Stimulated activated naive CD8-positive, alpha-beta T cell treated with anti-CD3 and anti-CD28 coated beads, Interleukin-15, Interleukin-2, amounts not matched to agents 100 ng/mL and 50 ng/mL, for 24 hours (primary cell): ENCODE measurements around the gene RPS14.
A peak's percentile ranks its signal among the peaks of the same experiment; 100 is the strongest.
"Not testable (repeated sequence)": the region's sequence is repeated elsewhere in the genome, so short reads cannot be mapped to it uniquely, and the experiment has no call there.

Experiments
- H3K27ac Mint-ChIP-seq: one replicate; pipeline ENCODE4 v1.8.0; 2021; ENCODE audit warnings: mild to moderate bottlenecking, mixed read lengths
- H3K27me3 Mint-ChIP-seq: one replicate; pipeline ENCODE4 v1.8.0; 2021; ENCODE audit warnings: mixed read lengths
- H3K36me3 Mint-ChIP-seq: one replicate; pipeline ENCODE4 v1.8.0; 2021; ENCODE audit warnings: low read depth, mixed read lengths
- H3K4me1 Mint-ChIP-seq: one replicate; pipeline ENCODE4 v1.8.0; 2021; ENCODE audit warnings: low read depth, mixed read lengths
- H3K4me3 Mint-ChIP-seq: one replicate; pipeline ENCODE4 v1.8.0; 2021; ENCODE audit warnings: mild to moderate bottlenecking, mixed read lengths
- H3K9me3 Mint-ChIP-seq: one replicate; pipeline ENCODE4 v1.8.0; 2021; ENCODE audit warnings: mixed read lengths

The RPS14 gene

DNA sequence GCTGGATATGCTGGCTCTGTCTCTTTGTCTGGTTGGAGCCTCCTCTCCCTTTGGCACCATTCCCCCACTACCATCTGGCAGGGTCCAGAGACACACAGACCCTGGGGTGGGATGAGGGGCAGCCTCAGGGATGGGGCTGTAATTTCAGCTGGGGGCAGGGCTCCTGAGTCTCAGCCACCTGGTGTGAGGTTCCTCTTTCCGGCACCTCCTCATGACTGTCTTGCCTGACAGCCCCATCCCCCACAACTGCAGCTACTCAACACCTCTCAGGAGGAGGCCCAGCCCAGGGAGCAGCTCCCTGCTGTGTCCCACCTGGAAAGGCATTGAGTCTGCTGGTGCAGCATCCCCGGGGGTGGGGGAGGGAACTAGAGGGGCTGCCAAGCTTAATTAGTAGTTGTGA is 11.7 kb upstream of the RPS14 start:
- Mint-ChIP-seq H3K27ac (no peak overlapping the region), H3K9me3 (no peaks in the 10 kb centered on the region), H3K4me1 (peaks cover 35% of the 10 kb centered on the region), H3K36me3 (no peaks in the 10 kb centered on the region), H3K4me3 (no peak overlapping the region), H3K27me3 (no peaks in the 10 kb centered on the region)

DNA sequence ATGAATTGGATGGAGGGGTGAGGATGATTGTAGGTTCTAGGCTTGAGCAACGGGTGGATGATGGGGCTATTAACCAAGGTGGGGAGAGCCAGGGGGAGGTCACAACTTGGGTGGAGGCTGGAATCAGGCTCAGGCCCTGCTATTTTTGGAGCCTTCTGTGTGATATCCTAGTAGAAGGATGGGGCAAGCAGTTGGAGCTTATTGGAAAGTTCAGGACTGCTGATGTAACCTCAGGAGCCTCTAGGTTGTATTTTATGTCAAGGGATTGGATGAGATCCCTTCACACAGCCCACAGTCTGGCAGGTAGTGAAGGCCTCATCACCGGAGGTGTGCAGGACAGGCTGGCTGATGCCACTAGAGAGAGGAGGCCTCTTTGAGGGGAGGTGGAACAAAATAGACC is 11.2 kb upstream of the RPS14 start:
- H3K36me3 Mint-ChIP-seq, result no peaks in the 10 kb centered on the region
- peak overlapping the region; percentile 28 for H3K27ac Mint-ChIP-seq
- H3K4me1 Mint-ChIP-seq, result peaks cover 35% of the 10 kb centered on the region
- no peak overlapping the region for H3K4me3 Mint-ChIP-seq
- H3K9me3 Mint-ChIP-seq, result no peaks in the 10 kb centered on the region
- no peaks in the 10 kb centered on the region for H3K27me3 Mint-ChIP-seq

DNA sequence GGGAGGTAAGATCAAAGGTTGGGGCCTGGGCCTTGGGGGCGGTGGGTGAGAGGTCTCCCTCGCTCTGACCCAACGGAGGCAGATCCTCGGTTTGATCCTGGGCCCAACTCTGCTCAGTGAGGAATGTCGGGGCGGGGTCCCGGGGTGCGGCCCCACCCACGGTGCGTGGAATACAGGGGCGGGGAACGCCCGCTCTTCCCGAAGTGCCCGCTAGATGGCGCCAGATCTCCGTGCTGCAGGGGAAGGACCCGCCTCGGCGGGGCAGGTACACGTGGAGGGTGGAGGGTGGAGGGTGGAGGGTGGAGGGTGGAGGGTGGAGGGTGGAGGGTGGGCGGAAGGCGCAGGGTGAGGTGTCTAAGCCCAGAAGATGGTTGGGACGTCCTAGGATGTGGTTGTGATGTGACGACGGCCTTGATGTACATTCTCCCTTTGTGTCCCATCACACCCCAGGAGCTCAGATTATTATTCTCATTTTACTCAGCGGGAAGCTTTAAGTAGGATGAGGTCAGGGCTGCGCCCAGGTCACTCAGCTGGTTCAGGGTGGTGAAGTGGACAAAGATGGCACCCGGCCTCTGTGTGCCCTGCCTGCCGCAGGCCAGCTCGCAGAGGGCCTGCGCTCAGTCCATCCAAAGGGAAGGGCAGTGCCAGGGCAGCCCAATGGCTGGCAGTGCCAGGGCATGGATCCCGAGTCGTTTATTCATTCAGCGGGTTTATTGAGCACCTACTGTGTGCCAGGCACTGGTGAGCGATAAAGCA is 9.4 kb upstream of the RPS14 start:
- Mint-ChIP-seq H3K4me1 (peaks cover 35% of the 10 kb centered on the region), H3K27ac (peak overlapping the region; percentile 32), H3K27me3 (no peaks in the 10 kb centered on the region), H3K4me3 (peak overlapping the region; percentile 61), H3K9me3 (no peaks in the 10 kb centered on the region), H3K36me3 (no peaks in the 10 kb centered on the region)

DNA sequence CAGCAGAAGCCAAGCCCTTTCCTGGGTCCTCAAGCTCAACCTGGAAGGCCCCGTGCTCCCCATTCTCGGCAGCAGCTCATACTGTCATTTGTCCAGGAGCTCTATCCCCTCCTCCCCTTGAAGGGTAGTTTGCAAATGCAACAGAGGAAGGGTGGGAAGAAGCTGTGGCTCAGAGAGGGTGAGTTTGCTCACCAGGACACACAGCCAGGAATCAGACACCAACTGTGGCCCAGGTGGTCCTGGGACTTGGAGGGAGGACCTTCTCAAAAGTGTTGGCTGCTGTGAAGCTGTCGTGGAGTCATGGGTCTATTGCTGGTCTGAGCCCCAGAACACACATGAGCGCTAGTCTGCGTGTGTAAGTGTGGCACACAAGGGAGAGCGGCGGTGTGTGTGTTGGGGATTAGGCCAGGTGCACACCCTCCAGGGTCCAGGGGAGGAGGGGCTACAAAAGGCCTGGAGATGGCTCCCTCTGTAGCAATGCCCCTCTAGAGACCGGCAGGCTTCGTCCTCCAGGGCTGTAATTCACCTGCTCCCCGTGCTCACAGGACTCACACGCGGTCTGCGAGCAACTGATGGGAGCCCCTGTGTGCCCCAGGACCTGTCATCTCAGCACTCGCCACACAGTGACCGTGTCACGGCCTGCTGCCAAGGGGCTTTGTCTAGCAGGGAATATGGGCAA is 8.2 kb upstream of the RPS14 start:
- H3K27ac Mint-ChIP-seq, result peak overlapping the region; percentile 86
- H3K27me3 Mint-ChIP-seq, result no peaks in the 10 kb centered on the region
- no peaks in the 10 kb centered on the region for H3K36me3 Mint-ChIP-seq
- no peaks in the 10 kb centered on the region for H3K9me3 Mint-ChIP-seq
- no peak overlapping the region for H3K4me3 Mint-ChIP-seq
- H3K4me1 Mint-ChIP-seq, result peaks cover 35% of the 10 kb centered on the region

DNA sequence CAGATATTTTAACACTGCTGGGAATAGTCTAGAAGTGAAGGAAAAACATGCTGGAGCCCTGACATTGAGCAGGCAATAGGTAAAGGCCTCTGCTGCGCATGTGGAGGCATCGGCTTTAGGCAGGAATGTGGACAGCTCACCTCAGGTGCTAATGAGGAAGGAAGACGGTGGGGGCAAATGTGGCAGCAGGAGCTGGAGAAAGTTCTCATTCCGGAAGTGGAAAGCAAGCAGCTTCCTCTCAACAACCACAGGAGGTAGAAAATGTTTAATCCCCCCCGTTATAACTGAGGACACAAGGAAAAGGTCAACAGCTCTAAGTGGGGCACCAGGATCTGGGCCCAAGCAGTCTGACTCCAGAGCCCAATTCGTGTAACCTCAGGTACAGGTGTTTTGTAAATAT is 7.6 kb upstream of the RPS14 start:
- Mint-ChIP-seq H3K9me3 (no peaks in the 10 kb centered on the region), H3K27me3 (no peaks in the 10 kb centered on the region), H3K4me3 (peak overlapping the region; percentile 14), H3K27ac (peak overlapping the region; percentile 86), H3K4me1 (peaks cover 35% of the 10 kb centered on the region), H3K36me3 (no peaks in the 10 kb centered on the region)

DNA sequence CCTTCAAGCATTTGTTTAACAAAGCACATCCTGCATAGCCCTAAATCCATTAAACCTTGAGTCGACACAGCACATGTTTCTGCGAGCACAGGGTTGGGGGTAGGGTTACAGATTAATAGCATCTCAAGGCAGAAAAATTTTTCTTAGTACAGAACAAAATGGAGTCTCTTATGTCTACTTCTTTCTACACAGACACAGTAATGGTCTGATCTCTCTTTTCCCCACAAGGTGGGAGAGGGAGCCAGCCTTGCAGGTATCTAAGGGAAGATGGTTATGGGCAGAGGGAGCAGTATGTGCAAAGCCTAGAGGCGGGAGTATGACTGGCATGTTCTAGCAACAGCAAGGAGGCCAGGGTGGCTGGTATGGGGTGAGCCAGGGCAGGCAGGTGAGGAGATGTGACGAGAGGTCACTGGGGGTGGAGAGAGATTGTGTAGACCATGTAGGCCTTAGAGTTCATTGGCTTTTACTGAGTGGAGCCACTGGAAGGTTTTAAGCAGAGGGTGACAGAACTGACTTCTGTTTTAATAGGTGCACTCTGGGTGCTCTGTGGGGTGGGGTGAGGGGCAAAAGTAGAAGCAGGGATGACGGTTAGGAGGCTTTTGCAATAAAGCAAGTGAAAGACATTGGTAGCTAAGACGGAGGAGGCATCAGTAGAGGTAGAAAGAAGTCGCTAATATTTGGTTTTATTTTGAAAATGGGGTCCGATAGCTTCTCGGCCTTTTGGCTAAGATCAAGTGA is 5.1 kb upstream of the RPS14 start:
- no peaks in the 10 kb centered on the region for H3K9me3 Mint-ChIP-seq
- H3K4me1 Mint-ChIP-seq, result peaks cover 30% of the 10 kb centered on the region
- H3K36me3 Mint-ChIP-seq, result no peaks in the 10 kb centered on the region
- H3K4me3 Mint-ChIP-seq, result no peak overlapping the region
- H3K27ac Mint-ChIP-seq, result no peak overlapping the region
- H3K27me3 Mint-ChIP-seq, result no peaks in the 10 kb centered on the region

DNA sequence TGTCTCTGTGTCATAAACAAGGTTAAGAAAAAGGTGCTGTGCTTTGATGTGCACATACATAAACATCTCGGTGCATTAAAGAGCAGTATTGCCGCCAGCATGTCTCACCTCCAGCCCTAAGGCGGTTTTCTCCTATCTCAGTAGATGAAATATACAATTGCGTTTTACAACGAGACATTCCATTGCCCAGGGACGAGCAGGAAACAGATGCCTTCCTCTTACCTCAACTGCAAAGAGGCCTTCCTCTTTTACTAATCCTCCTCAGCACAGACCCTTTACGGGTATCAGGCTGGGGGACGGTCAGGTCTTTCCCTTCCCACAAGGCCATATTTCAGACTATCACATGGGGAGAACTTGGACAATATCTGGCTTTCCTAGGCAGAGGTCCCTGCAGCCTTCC is 4.5 kb upstream of the RPS14 start:
- not testable (repeated sequence) for H3K4me3 Mint-ChIP-seq, H3K36me3 Mint-ChIP-seq, H3K27me3 Mint-ChIP-seq, H3K27ac Mint-ChIP-seq, H3K9me3 Mint-ChIP-seq
- H3K4me1 Mint-ChIP-seq, result peaks cover 23% of the 10 kb centered on the region

DNA sequence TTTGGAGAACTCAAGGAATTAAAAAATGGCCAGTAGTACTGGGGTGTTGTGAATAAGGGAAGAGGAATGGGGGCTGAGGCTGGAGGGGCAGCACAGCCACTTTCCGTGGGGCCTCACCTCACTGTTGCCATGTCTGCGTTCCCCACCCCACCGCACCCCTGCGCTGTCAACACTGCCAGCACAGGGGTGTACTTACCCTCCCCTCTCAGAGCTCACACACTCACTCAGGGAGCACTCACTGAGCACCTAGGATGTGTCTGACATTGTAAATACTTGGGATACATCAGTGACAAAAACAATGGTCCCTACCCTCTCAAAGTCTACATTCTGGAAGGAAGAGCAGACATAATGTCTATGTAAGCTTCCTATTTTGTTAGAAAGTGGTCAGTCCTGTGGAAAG is 3.4 kb upstream of the RPS14 start:
- Mint-ChIP-seq H3K4me3 (no peak overlapping the region), H3K4me1 (peaks cover 28% of the 10 kb centered on the region), H3K27ac (no peak overlapping the region), H3K36me3 (peaks cover 17% of the 10 kb centered on the region), H3K27me3 (no peaks in the 10 kb centered on the region), H3K9me3 (no peaks in the 10 kb centered on the region)

DNA sequence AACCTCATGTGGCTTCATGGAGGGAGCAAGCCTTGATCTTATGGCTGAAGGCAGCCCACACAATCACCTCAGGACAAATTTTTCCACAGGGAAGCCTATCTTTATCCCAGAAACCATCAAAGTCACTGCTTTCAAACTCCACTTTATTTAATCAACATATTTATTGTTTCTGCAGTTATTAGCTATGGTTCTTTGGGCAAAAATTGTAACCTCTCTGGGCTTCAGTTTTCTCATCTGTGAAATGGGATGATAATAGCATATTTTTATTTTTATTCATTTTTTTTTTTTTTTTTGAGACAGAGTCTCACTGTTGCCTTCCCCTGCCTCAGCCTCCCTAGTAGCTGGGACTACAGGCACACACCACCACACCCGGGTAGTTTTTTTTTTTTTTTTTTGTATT is 2.1 kb upstream of the RPS14 start:
- Mint-ChIP-seq H3K9me3 (no peaks in the 10 kb centered on the region), H3K27ac (no peak overlapping the region), H3K27me3 (no peaks in the 10 kb centered on the region), H3K36me3 (peaks cover 30% of the 10 kb centered on the region), H3K4me1 (peaks cover 28% of the 10 kb centered on the region), H3K4me3 (no peak overlapping the region)

DNA sequence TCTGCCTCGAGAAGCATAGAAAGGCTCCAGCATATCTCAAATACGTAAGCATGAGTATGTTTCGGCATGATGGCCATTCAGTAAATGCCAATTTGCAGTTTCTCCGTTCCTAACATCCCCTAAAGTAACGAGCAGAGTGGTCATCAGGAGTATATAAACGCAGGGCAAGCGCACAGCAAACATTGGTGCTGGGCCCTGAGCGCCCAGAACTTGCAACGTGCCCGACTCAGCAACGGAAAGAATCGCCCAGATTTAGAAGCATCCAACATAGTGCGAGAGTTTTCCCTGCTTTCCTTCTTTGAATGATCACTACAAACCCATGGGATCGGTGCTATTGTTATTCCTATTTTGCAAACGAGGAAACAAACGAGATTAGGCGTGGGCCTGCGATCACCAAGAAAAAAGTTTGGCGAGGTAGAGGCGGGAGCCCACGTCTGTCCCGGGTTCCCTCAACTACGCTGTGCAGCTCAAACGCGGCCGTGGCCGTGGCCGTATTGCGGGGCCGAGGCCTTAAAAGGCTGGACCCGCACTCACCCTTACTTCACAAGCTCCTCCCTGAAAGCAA is 505 bp downstream of the RPS14 start:
- H3K27ac Mint-ChIP-seq, result peak overlapping the region; percentile 99
- H3K9me3 Mint-ChIP-seq, result no peaks in the 10 kb centered on the region
- peak overlapping the region; percentile 93 for H3K4me3 Mint-ChIP-seq
- no peaks in the 10 kb centered on the region for H3K27me3 Mint-ChIP-seq
- peaks cover 53% of the 10 kb centered on the region for H3K36me3 Mint-ChIP-seq
- peaks cover 44% of the 10 kb centered on the region for H3K4me1 Mint-ChIP-seq

DNA sequence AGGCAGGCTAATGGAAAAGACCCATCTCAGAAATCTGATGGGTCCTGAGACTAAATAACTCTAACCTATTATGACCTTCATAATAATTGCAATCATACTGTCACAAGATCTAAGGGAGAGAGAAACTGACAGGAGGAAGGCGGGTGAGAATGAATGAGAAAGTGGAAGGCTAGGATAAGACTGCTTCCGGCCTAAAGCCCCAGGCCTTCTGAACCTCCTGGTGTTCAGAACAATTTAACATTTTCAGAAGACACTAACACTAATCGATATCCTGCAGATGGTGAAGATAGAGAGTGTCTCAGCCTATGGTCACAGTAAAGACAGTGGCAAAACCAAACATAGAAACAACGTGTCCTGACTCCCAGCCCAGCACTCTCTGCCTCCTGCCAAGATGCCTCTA is 1.2 kb downstream of the RPS14 start:
- no peaks in the 10 kb centered on the region for H3K9me3 Mint-ChIP-seq
- peaks cover 48% of the 10 kb centered on the region for H3K4me1 Mint-ChIP-seq
- peaks cover 60% of the 10 kb centered on the region for H3K36me3 Mint-ChIP-seq
- peak overlapping the region; percentile 93 for H3K4me3 Mint-ChIP-seq
- no peaks in the 10 kb centered on the region for H3K27me3 Mint-ChIP-seq
- H3K27ac Mint-ChIP-seq, result peak overlapping the region; percentile 99

DNA sequence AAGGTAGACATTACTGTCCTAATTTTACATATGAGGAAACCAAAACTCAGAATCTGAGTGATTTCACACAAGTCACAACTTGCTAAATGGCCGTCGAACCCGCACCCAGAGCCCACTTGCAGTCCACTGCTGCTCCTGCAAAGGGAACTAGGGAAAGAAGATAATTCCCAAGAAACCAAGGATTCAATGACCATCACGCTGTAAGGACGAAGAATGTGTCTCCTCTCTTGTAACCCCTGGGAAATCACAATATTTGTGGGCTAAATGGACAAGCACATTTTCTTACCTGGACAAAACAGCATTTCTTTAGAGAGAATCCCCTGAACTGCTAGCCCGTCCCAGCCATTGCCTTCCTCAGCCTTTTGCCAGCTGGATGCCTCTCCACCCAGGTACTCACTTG is 2.4 kb downstream of the RPS14 start:
- Mint-ChIP-seq H3K36me3 (peaks cover 64% of the 10 kb centered on the region), H3K27ac (peak overlapping the region; percentile 99), H3K9me3 (no peaks in the 10 kb centered on the region), H3K27me3 (no peaks in the 10 kb centered on the region), H3K4me3 (peak overlapping the region; percentile 93), H3K4me1 (peaks cover 48% of the 10 kb centered on the region)

DNA sequence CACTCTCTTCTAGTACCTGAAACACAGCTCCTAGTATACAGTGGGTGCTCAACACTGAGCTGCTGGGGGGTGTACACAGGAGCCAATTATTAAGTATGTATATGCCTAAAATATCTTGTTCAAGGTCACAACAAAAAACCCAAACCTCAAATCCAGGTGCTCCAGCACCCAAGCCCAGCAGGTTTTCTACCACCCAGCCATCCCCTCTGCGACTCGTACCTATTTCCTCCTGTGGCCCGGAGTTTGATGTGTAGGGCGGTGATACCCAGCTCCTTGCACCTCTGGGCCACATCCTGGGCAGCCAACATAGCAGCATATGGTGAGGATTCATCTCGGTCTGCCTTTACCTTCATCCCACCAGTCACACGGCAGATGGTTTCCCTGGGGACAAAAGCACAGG is 3.0 kb downstream of the RPS14 start:
- Mint-ChIP-seq H3K9me3 (no peaks in the 10 kb centered on the region), H3K36me3 (peaks cover 64% of the 10 kb centered on the region), H3K4me1 (peaks cover 48% of the 10 kb centered on the region), H3K4me3 (peak overlapping the region; percentile 93), H3K27me3 (no peaks in the 10 kb centered on the region), H3K27ac (peak overlapping the region; percentile 99)

DNA sequence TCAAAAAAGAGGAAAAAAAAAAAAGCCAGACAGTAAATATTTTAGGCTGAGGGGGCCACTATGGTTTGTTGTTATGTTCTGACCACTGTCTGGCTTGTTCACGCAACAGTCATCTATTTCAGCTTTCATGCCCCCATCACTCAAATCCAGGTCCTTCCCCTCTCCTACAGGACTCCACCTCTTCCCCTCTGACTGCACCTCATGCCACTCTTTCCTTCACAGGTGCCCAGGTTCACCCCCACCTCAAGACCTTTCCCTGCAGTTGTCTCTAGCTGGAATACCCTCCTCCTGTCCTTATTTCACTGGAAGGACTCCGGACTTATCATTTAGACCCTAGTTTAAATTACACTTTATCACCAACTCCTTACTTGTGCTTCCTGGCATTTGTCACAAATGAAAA is 3.5 kb downstream of the RPS14 start:
- Mint-ChIP-seq H3K9me3 (no peaks in the 10 kb centered on the region), H3K4me1 (peaks cover 48% of the 10 kb centered on the region), H3K36me3 (peaks cover 64% of the 10 kb centered on the region), H3K27me3 (no peaks in the 10 kb centered on the region), H3K4me3 (peak overlapping the region; percentile 93), H3K27ac (peak overlapping the region; percentile 99)

DNA sequence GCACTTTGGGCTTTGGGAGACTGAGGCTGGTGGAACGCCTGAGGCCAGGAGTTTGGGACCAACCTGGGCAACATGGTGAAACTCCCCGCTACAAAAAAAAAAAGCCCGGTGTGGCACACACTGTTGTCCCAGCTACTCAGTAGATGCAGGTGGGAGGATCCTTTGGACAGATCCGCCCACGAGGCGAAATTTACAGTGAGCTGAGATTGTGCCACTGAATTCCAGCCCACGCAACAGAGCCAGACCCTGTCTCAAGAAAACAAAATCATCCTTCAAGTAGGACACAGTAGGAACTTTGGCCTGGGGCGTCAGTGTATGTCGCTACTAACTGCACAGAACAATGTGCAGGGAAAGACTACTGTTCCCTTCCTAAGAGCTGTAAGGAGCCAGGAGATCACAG is 4.8 kb downstream of the RPS14 start:
- H3K4me1 Mint-ChIP-seq, result peaks cover 43% of the 10 kb centered on the region
- H3K9me3 Mint-ChIP-seq, result no peaks in the 10 kb centered on the region
- H3K4me3 Mint-ChIP-seq, result peak overlapping the region; percentile 37
- H3K27me3 Mint-ChIP-seq, result no peaks in the 10 kb centered on the region
- peaks cover 64% of the 10 kb centered on the region for H3K36me3 Mint-ChIP-seq
- peak overlapping the region; percentile 67 for H3K27ac Mint-ChIP-seq
